GDM1 (cell line): ENCODE data around the gene TMEM115.

ENCODE experiments used
- DNase-seq: peaks from one replicate; lab custom pipeline; 2025; lab: John Stamatoyannopoulos, UW

Gene TMEM115

DNA sequence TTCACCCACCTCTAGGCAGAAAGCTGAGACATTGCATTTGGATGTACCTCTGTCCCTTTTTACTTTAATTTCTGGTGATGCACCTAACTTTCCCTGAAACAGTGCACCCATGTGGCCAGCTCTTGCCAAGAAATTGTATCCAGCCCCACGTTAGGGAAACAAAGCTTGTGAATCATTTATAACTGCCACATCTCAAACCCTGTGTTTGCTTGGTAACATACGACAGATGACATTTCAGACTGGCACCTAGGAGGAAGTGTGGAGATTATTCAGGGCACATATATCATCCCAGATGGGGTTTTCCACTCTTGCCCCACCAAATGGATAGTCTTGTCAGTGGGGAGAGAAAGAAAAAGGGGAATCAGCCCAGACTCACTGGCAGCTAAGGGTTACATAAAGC, 6.5 kb downstream of the TMEM115 start:
- DNase-seq: no peak

DNA sequence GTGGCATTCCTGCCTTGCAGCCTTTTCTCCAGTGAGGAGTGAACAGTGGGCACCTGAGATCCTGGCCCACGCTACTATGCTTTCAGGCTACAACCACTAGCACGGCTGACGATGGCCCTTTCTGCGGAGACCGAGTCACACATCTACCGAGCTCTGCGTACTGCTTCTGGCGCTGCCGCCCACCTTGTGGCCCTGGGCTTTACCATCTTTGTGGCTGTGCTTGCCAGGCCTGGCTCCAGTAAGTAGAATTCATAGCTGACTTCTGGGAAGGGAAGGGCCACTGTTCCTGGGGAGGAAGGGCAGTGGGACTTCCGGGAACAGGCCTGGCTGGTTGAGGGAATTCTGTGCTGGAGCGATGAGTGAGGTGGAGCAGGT, 8.0 kb downstream of the TMEM115 start:
- DNase-seq: no peak

DNA sequence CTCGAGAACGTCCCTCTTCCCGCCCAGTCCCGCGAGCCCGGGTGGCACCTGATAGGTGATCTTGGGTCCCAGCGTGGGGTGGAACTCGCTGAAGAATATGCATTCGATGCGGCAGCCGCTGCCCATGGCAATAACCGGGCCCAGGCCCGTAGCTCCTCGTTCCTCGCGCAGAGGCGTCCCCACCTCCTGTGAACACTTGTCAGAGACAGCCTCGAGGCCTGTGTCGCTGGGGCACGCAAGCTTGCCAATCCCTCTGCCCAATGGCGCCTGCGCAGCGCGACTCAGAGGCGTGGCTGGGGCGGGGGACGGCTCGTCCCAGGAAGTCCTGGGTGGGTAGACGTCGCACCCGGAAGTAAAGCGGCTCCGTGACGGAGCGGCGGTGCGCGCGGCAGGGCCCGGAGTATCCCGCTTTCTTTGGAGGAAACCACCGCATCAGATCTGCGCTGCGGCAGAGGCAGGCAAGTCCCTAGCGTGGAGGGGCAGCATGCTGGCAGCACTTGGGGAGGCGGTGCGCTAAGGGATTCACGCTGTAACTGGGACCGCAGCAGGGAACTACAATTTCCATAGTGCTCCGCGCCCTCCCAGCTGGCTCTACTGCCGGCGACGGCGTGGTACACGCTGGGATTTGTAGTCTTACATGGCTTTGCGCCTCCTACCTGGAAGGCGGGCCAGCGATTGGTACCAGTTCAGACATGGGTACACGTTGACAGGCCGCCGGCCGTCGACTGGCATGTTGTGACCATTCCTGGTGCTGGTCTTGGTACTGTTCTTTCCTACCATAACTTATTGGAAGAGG, 8.6 kb downstream of the TMEM115 start, which contains the start of the genes CYB561D2 and NPRL2:
Gene CYB561D2 (plus strand): TSS at position 336 of the 796 bp plus-strand sequence. CDS start 572 bp downstream, outside the sequence.
Gene NPRL2 (minus strand): TSS at position 249 of the 796 bp plus-strand sequence. CDS start 123 bp downstream, at position 126.
- DNase-seq: peak; percentile 90

DNA sequence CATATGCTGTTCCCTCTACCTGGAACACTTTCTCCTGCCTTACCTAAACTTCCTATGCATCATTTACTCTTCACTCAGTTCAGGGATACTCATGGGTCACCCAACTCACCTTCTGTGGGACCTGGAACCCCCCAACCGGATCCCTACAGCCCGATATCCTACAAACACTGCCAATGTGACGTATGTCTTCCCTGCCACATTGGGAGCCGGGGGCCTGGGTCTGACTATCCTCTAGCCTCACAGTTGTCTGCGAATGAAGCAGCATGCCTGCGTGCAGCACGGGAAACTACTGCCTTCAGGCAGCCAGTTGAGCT, 9.2 kb downstream of the TMEM115 start:
- no peak for DNase-seq

DNA sequence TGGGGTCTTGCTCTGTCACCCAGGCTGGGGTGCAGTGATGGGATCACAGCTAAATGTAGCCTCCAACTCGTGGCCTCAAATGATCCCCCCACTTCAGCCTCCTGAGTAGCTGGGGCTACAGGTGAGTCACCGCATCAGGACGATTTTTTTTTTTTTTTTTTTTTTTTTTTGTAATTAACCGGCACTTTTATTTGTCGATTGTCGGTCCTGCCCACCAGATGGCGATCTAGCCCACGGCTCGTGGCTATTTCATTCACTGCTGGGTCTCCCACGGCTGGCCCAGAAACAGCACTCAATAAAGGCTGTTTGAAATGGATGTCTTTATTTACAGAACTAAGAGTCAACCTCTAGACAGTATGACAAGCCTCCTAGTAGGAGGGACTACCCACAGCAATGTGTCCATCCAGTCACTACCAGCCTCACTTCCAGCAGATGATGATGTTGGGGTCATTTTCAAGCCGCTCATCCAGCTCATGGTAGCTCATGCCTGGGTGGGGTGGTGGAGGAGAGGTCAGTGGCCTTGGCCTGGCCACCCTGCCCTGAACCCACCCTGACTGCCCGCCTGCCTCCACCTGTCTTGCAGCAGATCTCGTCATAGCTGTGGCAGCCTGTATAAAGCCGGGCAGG, 12.0 kb downstream of the TMEM115 start:
- peak; percentile 50 for DNase-seq

DNA sequence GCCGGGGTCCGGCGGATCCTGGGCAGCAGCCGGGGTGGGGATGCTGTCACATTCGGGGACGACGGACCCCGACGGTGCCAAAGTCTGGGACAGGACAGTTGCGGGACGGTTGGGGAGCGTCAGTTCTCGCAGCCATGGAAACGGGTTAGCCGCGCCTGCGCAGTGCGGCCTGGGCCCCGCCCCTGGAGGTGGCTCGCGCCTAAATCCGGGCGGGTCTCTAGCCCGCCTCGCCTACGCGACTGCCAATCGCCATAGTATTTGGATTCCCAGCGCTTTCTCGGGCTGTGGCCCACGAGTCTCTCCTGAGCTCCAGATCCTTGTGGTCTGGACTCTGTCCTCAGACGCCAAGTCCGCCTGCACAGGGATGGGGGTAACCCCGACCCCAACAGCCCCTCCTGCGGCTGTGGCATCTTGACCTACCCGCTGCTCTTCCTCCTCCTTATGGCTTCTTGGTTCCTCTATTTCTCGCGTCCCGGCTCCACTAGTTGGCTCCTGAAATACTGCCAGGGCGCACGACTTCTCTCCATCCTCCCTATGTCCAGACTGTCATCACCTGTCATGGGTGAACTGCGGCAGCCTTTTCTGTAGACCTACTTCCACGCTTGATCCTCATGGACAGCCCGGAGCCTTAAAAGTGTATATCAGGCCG, 13.6 kb downstream of the TMEM115 start, which contains the start of gene ZMYND10:
Gene ZMYND10 (minus strand): TSS at position 147 of the 649 bp plus-strand sequence. CDS start 153 bp downstream, outside the sequence.
- no peak for DNase-seq

DNA sequence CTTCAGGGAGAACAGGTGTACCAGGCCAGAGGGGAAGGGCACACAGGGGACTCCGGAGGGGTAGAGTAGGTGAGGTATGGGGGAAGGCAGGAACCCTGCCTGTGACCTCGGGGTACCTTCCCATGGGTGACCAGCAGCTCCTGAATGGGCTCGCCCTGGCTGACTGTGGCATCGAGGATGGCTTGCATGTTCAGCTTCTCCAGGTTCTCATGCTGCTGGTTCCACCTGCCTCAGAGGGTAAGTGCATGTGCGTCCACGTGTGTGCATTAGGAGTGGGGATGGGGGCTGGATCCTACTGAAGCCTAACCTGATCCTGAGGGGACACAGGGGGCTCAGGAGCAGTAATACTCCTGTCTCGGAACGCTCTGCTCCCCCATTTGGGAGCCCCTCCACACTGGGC, 14.3 kb downstream of the TMEM115 start:
- DNase-seq: no peak

DNA sequence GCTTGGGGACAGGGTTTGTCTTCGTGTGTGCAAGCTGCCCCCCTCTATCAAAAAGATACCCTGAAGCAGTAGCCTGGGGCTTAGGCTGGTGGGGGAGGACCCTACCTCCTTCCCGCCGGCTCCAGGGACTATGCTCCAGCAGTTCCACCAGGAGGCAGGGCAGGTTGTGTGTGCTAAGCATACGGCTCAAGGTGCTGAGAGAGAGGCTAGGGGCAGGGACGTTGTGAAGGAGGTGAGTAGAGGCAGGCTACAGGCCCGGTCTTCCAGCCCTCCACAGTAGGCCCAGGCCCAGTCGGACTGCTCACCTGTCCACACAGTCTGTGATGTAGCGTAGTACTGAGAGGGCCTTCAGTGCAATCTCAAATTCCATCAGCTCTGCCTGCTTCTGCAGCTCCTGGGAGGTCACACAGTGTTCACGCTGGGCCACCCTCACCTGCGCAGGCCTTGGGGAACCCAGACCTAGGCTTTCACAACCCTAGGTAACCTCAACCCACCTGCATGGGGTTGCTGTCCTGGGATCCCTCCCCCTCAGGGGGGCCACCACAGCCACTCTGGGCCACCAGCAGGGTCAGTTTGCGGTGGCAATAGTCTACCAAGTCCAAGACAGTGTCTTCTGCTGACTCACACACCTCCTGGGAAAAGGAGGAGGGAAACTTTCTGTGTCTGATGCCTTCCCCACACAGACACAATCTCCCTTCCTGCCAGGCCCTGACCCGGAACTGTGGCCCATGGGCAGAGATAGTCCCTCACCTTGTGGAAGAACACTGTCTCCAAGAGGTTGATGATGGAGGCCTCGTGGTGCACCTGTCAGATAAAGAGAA, 16.3 kb downstream of the TMEM115 start:
- DNase-seq: no peak

DNA sequence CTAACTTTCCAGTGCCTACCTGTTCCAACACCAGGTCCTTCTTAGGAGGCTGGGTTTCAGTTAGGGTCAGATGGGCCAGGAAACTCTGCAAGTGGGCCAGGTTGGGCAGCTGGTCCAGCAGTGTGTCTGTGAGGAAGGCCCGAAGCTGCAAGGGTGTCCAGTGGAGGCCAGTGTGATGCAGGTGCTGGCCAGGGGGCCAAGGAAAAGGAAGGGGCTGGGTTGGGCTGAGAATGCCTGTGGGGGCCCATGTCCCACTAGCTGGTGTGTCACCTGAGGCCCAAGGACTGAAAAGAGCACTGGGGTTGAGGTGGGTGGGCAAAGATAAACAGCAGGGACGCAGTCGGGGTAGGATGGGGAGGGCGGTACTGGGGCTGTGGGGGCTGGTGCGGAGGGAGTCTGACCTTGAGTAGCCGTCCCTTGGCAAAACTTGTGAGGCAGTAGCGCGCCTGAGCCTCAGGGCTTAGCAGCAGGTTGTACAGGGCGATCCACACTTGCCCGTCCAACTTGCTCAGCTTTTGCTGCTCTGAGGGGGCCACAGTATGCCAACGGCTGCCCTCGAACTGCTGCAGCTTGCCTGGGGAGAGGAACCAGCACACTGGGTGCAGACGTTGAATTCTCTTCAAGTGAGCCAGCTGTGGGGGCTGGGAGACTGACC, 17.2 kb downstream of the TMEM115 start:
- DNase-seq: no peak

DNA sequence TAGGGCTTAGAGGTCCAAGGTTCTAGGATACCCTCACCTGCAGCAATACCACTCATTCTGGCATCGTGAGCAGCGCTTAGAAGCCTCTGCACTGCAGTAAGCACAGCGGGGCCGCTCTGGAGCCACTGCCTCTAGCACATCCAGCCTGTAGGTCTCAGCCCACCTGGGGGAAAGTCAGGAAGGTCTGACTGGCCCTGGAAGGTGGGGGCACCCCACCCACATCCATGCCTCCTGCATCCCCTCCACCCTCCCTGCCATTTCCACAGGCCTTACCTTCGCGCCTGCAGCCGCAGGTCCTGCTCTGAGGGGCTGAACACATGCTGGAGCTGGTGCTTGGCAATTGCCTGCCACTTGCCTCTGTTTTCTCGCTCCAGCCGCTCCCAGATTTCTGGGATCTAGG, 17.8 kb downstream of the TMEM115 start:
- no peak for DNase-seq

DNA sequence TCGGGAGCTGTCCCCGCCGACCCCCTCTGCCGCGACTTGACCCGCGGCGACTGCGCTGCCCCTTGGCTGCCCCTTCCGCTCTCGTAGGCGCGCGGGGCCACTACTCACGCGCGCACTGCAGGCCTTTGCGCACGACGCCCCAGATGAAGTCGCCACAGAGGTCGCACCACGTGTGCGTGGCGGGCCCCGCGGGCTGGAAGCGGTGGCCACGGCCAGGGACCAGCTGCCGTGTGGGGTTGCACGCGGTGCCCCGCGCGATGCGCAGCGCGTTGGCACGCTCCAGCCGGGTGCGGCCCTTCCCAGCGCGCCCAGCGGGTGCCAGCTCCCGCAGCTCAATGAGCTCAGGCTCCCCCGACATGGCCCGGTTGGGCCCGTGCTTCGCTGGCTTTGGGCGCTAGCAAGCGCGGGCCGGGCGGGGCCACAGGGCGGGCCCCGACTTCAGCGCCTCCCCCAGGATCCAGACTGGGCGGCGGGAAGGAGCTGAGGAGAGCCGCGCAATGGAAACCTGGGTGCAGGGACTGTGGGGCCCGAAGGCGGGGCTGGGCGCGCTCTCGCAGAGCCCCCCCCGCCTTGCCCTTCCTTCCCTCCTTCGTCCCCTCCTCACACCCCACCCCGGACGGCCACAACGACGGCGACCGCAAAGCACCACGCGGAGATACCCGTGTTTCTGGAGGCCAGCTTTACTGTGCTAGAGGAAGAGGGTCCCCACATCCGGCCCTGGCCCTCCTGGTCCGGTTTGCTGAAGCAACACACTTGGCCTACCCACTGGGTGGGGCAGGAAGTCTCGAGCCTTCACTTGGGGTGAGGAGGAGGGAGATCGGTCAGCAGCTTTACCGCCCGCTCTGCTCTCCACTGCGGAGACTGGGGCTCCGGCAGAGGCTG, 18.6 kb downstream of the TMEM115 start, which contains the start of gene RASSF1:
Gene RASSF1 (minus strand): TSS at position 389 of the 882 bp plus-strand sequence. CDS start 31 bp downstream, at position 358.
- DNase-seq: peak; percentile 50

DNA sequence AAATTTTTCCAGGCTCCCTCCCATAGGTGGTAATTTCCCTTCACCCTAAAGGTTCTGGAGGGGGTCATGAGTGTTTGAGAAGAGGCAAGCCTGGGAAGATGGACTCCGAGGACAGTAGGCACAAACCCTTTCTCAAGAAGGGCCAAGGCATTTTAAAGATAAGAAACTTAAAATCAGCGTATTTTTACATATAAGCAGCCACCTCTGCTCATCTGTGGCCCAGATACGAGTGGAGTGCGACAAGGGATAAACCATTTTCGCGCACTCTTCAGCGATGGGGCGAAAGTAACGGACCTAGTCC, 19.2 kb downstream of the TMEM115 start:
- no peak for DNase-seq

DNA sequence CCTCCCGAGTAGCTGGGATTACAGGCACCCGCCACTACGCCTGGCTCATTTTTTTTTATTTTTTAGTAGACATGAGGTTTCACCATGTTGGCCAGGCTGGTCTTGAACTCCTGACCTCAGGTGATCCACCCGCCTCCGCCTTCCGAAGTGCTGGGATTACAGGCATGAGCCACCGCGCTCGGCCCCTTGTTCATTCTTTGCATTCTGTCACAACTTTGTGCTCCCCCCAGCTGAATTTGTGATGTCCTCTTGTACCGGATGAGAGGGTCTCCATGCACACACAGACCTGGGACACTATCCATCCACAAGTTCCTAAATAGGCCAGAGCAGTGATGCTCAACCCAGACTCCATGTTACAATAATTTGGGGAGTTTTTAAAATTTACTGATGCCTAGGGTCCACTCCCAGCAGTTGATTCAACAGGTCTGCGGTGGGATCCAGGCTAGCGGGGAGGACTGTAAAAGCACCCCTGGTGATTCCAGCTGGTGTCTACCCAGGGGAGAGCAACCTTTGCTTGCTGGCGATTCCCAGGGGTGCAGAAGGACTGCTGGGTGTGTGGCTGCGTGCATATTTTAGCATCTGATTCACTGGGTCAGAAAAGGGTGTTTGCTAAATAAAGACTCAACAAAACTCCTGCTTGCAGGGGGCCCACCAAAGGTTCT, 19.7 kb downstream of the TMEM115 start:
- no peak for DNase-seq

DNA sequence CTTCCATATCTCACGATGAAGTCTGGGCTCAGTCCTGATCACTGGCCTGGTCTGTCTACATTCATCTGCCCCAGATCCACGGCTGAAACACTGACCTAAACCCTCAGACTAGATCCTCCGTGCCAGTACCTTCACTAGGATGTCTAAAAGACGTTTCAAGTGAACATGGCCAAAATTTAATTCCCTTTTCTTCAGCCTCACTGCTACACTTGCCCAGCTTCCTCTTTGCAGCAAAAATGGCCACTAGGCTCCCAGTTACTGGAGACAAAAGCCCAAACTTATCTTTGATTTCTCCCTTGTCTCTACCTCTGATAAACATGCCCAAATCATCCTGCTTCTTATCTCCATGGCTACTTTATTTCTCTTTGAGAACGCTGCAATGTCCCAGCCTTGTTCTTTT, 20.4 kb downstream of the TMEM115 start:
- peak; percentile 13 for DNase-seq

DNA sequence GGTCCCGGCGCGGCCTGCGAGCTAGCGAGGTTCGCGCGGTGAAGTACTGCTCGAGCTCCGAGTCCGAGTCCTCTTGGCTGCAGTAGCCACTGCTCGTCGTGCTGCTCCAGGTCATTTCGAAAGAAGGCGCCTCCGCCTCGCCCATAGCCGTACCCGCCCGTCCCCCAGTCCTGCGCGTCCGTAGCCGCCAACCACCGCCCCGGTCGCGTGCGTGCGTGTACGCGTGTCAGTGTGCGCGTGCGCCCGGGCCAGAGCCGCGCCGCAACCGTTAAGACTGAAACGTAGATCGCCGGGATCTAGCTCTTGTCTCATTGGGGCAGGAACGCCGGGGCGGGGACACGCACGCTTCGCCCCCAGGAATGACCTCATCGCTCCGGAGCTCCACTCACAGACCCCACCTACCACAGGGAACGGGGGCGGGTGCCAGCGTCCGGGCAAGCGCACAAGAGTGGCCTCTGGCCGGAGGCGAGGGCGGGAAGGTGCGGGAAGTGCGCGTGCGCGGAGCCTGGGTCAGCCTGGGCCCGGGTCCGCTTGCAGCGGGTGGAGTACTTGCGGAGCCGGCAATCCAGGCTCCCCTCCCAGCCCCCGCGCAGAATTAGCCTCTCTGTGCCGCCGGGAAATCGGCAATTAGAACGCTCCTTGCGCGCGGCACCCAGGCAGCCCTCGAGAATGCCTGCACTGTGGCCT, 22.0 kb downstream of the TMEM115 start:
- DNase-seq: peak; percentile 99

DNA sequence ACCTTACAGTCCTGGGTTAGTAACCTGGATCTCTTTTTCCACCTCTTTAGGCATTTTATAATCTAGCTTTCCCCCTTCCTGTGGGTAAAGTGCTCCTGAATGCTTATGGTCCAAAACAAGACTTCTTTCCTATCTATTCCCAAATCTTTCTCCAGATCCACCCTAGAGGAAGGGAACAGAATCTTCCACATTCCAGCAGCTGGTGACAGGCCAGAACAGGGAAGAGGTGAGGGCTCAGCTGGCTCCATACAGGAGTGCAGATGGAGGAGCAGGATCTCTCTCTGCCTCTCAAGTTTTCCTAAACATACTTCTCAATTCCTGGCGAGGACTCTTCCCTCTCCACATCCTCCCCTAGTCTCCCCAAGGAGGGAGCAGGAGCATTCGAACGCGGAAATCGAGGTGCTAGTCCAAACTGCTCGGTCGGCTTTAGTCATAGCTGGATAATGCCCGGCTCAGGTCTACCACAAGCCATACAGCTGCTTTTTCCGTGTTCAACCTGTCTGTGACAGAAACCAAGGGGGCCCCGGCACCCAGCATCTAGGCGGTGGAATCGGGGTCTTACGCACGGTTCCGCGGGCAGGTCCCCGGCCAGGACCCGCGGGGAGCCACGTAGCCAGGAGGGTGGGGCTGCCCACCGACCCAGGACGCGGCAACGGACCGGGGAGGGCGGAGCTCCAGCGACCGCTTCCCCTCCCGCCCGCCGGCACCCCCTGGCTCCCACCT, 22.7 kb downstream of the TMEM115 start:
- no peak for DNase-seq

DNA sequence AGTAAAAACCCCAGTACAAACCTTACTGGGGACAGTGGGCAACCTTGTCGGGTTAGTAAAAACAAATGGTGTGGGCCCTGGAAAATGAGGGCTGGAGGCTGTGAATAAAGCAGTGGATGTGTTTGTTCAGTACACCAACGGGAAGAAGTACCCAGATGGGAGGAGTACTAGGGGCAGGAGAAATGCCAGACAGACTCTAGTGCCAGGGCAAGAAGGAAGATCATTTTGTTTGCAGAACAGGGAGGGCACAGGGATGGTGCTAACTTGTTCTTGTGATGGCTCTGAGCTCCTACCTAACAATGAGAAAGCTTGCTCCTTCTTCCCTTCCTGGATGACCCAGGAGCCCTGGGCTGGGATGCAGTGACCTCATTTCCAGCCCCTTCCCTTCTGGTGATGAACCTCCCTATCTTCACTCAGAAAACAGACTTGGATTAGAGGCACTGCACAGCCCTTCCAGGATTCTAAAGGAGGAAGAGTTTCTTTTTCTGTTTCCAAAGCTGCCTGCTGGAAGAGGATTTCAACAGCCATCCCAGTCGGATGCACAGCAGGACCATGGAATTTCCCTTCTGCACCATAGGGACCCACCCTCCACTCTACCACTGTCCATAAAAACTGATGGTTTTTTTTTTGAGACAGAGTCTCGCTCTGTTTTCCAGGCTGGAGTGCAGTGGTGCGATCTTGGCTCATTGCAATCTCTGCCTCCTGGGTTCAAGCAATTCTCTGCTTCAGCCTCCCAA, 24.8 kb downstream of the TMEM115 start:
- no peak for DNase-seq

DNA sequence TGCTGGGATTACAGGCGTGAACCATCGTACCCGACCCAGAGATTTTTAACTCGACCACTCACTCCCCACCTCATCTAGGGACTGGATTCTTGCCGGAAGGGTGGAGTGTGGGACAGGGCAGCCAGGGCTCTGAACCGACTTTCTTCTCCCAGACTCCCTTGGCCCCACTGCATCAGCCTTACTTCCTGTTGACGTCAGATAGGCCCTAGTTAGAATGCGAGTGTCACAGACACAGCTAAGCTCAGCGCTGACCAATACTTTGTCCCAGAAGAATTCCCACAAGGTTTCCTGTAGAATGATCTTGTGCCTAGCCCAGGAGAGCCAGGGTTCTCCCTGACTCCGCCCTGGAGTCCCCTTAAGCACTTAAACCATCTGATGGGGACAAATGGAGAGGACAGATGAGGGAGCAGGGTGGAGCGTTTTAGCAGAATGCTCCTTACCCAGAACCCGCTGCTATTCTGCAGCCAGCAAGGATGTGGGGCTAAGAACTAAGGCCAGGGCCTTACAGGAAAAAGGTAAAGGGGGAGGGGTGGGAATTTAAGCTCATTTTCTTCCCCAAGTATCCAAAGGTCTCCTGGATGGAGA, 25.5 kb downstream of the TMEM115 start:
- no peak for DNase-seq
